ENCODE measurements around the gene PRKAG2. TPM values are rescaled to one million over a fixed set of nuclear protein-coding genes. Genes with fewer than 3 reads are reported as not detected.

Gene PRKAG2
- total and polyA plus RNA-seq, 2 of the 8 experiments (the other 6 are each of a cell fraction or from before 2014, with no cell fraction given) = 7.5 to 18.1 TPM

DNA sequence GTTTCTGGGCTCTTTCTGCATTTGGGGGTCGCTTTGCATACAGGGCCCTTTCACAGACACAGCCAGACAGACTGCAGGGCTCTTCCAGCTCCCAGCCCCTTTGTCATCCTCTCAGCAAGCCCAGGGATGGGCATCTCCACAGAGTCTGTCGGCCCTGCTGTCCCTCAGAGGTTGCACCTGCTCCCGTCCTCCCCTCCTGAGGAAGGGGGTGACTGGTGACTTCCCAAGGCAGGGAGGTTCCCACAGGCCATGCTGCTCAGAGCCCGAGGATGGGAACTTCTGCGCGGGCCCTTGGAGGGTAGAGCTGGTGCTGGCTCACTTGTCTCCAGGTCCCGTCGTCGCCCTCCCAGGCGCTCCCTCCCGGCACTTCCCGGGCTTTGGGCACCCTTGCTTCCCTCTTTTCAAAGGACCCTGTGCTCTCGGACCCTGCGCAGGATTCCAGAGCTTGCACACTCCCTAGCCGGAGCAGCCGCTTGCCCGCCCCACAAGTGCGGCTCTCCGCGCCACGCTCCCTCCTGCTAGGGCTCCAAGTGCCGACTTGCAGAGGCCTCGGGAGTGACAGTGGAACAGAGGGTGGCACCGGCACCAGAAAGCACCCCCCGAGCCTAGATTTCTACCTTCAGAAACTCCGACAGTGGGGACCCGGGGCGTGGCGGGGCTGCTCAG is 152.5 kb downstream of the PRKAG2 start (continued):
- TF ChIP-seq RBBP5 (IDR thresholded peaks at IDR 0.05; ENCODE audit: borderline replicate concordance, low read depth, low read length) (no peak), GABPA (IDR thresholded peaks at IDR 0.05; ENCODE audit: borderline replicate concordance, insufficient read depth, low read length) (no peak), SP4 (IDR thresholded peaks at IDR 0.05; ENCODE audit: low read length) (no peak), EP300 (IDR thresholded peaks at IDR 0.05; ENCODE audit: borderline replicate concordance in 1 of 2, low read depth in 2 of 2, low read length in 2 of 2) (no peak), ASH2L (IDR thresholded peaks at IDR 0.05; ENCODE audit: low read length) (no peak)
- TF ChIP-seq, protein P1, sequence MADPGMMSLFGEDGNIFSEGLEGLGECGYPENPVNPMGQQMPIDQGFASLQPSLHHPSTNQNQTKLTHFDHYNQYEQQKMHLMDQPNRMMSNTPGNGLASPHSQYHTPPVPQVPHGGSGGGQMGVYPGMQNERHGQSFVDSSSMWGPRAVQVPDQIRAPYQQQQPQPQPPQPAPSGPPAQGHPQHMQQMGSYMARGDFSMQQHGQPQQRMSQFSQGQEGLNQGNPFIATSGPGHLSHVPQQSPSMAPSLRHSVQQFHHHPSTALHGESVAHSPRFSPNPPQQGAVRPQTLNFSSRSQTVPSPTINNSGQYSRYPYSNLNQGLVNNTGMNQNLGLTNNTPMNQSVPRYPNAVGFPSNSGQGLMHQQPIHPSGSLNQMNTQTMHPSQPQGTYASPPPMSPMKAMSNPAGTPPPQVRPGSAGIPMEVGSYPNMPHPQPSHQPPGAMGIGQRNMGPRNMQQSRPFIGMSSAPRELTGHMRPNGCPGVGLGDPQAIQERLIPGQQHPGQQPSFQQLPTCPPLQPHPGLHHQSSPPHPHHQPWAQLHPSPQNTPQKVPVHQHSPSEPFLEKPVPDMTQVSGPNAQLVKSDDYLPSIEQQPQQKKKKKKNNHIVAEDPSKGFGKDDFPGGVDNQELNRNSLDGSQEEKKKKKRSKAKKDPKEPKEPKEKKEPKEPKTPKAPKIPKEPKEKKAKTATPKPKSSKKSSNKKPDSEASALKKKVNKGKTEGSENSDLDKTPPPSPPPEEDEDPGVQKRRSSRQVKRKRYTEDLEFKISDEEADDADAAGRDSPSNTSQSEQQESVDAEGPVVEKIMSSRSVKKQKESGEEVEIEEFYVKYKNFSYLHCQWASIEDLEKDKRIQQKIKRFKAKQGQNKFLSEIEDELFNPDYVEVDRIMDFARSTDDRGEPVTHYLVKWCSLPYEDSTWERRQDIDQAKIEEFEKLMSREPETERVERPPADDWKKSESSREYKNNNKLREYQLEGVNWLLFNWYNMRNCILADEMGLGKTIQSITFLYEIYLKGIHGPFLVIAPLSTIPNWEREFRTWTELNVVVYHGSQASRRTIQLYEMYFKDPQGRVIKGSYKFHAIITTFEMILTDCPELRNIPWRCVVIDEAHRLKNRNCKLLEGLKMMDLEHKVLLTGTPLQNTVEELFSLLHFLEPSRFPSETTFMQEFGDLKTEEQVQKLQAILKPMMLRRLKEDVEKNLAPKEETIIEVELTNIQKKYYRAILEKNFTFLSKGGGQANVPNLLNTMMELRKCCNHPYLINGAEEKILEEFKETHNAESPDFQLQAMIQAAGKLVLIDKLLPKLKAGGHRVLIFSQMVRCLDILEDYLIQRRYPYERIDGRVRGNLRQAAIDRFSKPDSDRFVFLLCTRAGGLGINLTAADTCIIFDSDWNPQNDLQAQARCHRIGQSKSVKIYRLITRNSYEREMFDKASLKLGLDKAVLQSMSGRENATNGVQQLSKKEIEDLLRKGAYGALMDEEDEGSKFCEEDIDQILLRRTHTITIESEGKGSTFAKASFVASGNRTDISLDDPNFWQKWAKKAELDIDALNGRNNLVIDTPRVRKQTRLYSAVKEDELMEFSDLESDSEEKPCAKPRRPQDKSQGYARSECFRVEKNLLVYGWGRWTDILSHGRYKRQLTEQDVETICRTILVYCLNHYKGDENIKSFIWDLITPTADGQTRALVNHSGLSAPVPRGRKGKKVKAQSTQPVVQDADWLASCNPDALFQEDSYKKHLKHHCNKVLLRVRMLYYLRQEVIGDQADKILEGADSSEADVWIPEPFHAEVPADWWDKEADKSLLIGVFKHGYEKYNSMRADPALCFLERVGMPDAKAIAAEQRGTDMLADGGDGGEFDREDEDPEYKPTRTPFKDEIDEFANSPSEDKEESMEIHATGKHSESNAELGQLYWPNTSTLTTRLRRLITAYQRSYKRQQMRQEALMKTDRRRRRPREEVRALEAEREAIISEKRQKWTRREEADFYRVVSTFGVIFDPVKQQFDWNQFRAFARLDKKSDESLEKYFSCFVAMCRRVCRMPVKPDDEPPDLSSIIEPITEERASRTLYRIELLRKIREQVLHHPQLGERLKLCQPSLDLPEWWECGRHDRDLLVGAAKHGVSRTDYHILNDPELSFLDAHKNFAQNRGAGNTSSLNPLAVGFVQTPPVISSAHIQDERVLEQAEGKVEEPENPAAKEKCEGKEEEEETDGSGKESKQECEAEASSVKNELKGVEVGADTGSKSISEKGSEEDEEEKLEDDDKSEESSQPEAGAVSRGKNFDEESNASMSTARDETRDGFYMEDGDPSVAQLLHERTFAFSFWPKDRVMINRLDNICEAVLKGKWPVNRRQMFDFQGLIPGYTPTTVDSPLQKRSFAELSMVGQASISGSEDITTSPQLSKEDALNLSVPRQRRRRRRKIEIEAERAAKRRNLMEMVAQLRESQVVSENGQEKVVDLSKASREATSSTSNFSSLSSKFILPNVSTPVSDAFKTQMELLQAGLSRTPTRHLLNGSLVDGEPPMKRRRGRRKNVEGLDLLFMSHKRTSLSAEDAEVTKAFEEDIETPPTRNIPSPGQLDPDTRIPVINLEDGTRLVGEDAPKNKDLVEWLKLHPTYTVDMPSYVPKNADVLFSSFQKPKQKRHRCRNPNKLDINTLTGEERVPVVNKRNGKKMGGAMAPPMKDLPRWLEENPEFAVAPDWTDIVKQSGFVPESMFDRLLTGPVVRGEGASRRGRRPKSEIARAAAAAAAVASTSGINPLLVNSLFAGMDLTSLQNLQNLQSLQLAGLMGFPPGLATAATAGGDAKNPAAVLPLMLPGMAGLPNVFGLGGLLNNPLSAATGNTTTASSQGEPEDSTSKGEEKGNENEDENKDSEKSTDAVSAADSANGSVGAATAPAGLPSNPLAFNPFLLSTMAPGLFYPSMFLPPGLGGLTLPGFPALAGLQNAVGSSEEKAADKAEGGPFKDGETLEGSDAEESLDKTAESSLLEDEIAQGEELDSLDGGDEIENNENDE (IDR thresholded peaks at IDR 0.05; ENCODE audit: insufficient replicate concordance, low read length) = no peak

All from H1 (cell line).